Calu3 (cell line): ENCODE data around the gene RPL22L1. TPM values are rescaled to one million over a fixed set of nuclear protein-coding genes. Genes with fewer than 3 reads are reported as not detected.

Source experiments
- Bru-seq: library from RNA; stranded (reverse); fragments of 400-500 nt; gene quantifications from one replicate; lab custom pipeline; 2021; lab: Mats Ljungman, UMichigan
- BruChase-seq, 2 experiments: library from RNA; stranded (reverse); fragments of 400-500 nt; gene quantifications; one replicate each; lab custom pipeline; 2021; lab: Mats Ljungman, UMichigan
- BruUV-seq: library from RNA; stranded (reverse); fragments of 400-500 nt; replicated peaks from 2 replicates; lab custom pipeline; 2021; lab: Mats Ljungman, UMichigan
- CTCF ChIA-PET: fragments of 300-600 bp; sonication (Branson Sonifier 250); formaldehyde crosslinking; loops from one replicate; lab custom pipeline; 2022; ENCODE audit warnings: antibody characterized with exemption; lab: Charles Lee
- DNase-seq: peaks from one replicate; pipeline ENCODE4 v3.0.0; 2022
- H3K27ac Mint-ChIP-seq: one replicate; pipeline ENCODE4 v1.8.0; 2022; ENCODE audit warnings: mixed read lengths; ENCODE audit not compliant: unreplicated experiment
- H3K27me3 Mint-ChIP-seq: one replicate; pipeline ENCODE4 v1.8.0; 2022; ENCODE audit warnings: mixed read lengths; ENCODE audit not compliant: unreplicated experiment
- H3K36me3 Mint-ChIP-seq: one replicate; pipeline ENCODE4 v1.8.0; 2022; ENCODE audit warnings: mild to moderate bottlenecking, moderate library complexity, mixed read lengths; ENCODE audit not compliant: insufficient read depth, unreplicated experiment
- H3K4me1 Mint-ChIP-seq: one replicate; pipeline ENCODE4 v1.8.0; 2022; ENCODE audit warnings: mild to moderate bottlenecking, low read depth, mixed read lengths; ENCODE audit not compliant: unreplicated experiment
- H3K4me3 Mint-ChIP-seq: one replicate; pipeline ENCODE4 v1.8.0; 2022; ENCODE audit warnings: mild to moderate bottlenecking, low read depth, moderate library complexity, mixed read lengths; ENCODE audit not compliant: unreplicated experiment
- H3K9me3 Mint-ChIP-seq: one replicate; pipeline ENCODE4 v1.8.0; 2022; ENCODE audit warnings: low read depth, mixed read lengths; ENCODE audit not compliant: unreplicated experiment
- intact Hi-C: fragments of 100-400 bp; cut with micrococcal nuclease; formaldehyde crosslinking; loops from one replicate; pipeline ENCODE4 v1.10.0; 2022; ENCODE audit not compliant: unreplicated experiment
- long read RNA-seq: library from polyadenylated mRNA; stranded (forward); transcript quantifications from one replicate; pipeline ENCODE4 v2.0.0, GENCODE V29; 2022
- total RNA-seq: library from RNA; stranded (reverse); gene quantifications from 2 replicates; pipeline ENCODE4 v1.2.3, GENCODE V29; 2022
- TF ChIP-seq, protein P1 (sequence below): fragments of 200-600 bp; IDR thresholded peaks from one replicate; pipeline ENCODE4 v1.8.0; 2022; ENCODE audit warnings: antibody characterized with exemption; ENCODE audit not compliant: unreplicated experiment

The RPL22L1 gene
- total RNA-seq = 88.7 and 103 TPM in 2 replicates
- Bru-seq, nascent RNA = percentile 98 among the genes with signal in this experiment
- percentile 96 among the genes with signal in this experiment for BruChase-seq, experiment 1, labeled RNA remaining after a 6-hour chase
- percentile 94 among the genes with signal in this experiment for BruChase-seq, experiment 2, labeled RNA remaining after a 2-hour chase
- long read RNA-seq, transcript RPL22L1-204 (4 exons, 581 nt) = minor isoform, 6 of 64 reads
- long read RNA-seq, transcript RPL22L1-201 (4 exons, 2,190 nt) = major isoform, 47 of 64 reads
- long read RNA-seq, partial matches to known transcripts = 5 of 64 reads
- long read RNA-seq, other reads (novel, unspliced or antisense) = 4 of 64 reads

DNA sequence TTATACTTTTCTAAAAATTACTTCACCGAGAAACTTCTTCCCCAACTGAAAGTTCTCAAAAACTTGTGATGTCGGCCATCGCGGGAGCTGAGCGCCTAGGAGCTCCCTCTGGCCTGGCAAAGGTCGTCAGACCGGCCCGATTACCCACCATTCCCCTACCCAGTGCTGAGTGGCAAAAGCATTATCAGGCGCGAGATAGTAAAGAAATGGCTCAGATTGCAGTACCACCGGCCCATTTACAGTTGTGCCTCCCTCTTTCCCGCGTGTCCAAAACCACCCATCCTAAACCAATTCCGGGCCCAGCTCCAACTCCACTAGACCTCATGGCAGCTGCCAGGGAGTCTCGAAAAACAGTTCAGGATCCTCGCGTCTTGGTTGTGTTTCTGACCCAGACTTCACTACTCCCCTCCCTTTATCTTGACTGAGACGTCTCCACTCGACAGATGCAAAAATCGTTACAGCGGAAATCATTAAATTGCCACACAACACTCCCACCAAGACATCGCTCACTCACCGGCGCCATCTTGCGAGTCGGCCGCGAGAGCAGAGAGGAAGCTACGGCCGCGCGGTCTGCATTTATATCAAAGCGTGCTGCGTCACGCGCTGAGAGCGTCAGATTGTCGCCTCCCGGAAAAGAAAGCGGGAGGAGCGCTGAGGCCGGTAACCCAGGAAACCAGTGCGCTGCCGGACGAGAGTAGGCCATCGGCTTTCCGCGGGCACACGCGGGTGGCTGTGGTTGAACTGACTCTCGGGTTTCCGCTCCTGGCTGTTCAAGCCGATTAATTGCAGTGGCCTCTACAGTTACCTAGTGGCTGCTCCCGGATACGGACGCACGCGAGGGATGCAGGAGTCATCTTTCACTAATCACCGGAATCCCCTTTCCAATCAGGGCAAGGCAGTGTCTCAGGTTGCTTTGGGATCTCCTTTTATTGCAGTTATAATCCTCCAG is at the start of gene RPL22L1:
Gene RPL22L1 (minus strand): TSS at position 551 of the 949 bp plus-strand sequence. CDS start 28 bp downstream, at position 523.
- H3K4me1 Mint-ChIP-seq = peaks cover 20% of the 10 kb centered on the region
- TF ChIP-seq, protein P1, sequence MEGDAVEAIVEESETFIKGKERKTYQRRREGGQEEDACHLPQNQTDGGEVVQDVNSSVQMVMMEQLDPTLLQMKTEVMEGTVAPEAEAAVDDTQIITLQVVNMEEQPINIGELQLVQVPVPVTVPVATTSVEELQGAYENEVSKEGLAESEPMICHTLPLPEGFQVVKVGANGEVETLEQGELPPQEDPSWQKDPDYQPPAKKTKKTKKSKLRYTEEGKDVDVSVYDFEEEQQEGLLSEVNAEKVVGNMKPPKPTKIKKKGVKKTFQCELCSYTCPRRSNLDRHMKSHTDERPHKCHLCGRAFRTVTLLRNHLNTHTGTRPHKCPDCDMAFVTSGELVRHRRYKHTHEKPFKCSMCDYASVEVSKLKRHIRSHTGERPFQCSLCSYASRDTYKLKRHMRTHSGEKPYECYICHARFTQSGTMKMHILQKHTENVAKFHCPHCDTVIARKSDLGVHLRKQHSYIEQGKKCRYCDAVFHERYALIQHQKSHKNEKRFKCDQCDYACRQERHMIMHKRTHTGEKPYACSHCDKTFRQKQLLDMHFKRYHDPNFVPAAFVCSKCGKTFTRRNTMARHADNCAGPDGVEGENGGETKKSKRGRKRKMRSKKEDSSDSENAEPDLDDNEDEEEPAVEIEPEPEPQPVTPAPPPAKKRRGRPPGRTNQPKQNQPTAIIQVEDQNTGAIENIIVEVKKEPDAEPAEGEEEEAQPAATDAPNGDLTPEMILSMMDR = no peak
- peaks cover 54% of the 10 kb centered on the region for H3K36me3 Mint-ChIP-seq
- no peaks in the 10 kb centered on the region for H3K9me3 Mint-ChIP-seq
- BruUV-seq = TSS peak; percentile 67
- peak; percentile 97 for DNase-seq
- H3K27me3 Mint-ChIP-seq = no peaks in the 10 kb centered on the region
- peak within 1 kb of the TSS; percentile 99 for H3K27ac Mint-ChIP-seq
- intact Hi-C loops = loop anchor here (5.0 kb wide), 1 partner anchor 37 kb away; the partner anchor contains the start of gene EIF5A2
- H3K4me3 Mint-ChIP-seq = peak within 1 kb of the TSS; percentile 93
- CTCF ChIA-PET = interaction anchor here (0.9 to 1.2 kb wide), 2 partner anchors 12 to 14 kb away, joined by 3 to 10 read pairs; no protein-coding TSS in a partner anchor

DNA sequence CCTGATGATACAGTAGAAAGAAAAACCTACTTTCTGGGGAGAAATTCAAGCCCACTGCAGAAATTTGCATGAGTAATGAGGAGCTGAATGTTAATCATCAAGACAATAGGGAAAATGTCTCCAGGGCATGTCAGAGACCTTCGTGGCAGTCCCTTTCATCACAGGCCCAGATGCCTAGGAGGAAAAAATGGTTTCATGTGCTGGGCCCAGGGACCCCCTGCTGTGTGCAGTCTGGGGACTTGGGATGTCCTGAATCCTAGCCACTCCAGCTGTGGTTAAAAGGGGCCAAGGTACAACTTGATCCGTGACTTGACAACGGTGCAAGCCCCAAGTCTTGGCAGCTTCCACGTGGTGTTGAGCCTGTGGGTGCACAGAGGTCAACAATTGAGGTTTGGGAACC is 48.7 kb upstream of the RPL22L1 start:
- TF ChIP-seq, protein P1 = no peak
- no peak for DNase-seq
- H3K27me3 Mint-ChIP-seq = peaks cover 25% of the 10 kb centered on the region
- intact Hi-C loops = no loop called here
- no peaks in the 10 kb centered on the region for H3K4me1 Mint-ChIP-seq
- no peak overlapping the region for H3K27ac Mint-ChIP-seq
- no peak overlapping the region for H3K4me3 Mint-ChIP-seq
- CTCF ChIA-PET = interaction anchor here (1.4 kb wide), 1 partner anchor 10 kb away, joined by 4 read pairs; the partner anchor contains the start of gene EIF5A2
- no peaks in the 10 kb centered on the region for H3K36me3 Mint-ChIP-seq
- H3K9me3 Mint-ChIP-seq = peaks cover 22% of the 10 kb centered on the region
- BruUV-seq = no TSS peak

DNA sequence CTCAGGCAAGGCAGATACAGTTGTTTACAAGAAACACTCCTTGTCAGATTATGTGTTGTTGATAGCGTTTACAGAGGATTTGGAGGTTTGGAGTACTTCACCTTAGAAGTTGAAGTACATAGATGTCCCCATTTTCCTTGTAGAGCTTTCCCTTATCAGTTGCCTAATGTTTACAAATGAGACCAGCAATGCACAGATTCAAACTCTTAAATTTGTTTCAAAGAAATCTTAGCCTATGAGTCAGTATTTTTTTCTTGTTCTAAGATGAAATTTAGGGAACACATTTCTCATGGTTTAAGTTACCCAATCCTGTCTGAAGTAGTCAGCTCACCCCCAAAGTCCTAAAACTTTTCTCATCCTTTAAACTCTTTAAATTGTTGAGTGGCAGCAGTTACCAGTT is 44.7 kb upstream of the RPL22L1 start:
- TF ChIP-seq, protein P1 = no peak
- Mint-ChIP-seq H3K4me3 (no peak overlapping the region), H3K4me1 (no peaks in the 10 kb centered on the region), H3K9me3 (peaks cover 9% of the 10 kb centered on the region), H3K27ac (no peak overlapping the region), H3K27me3 (no peaks in the 10 kb centered on the region), H3K36me3 (peaks cover under 1% of the 10 kb centered on the region)
- BruUV-seq = no TSS peak
- intact Hi-C loops = no loop called here
- no peak for DNase-seq
- CTCF ChIA-PET = no interaction called here

DNA sequence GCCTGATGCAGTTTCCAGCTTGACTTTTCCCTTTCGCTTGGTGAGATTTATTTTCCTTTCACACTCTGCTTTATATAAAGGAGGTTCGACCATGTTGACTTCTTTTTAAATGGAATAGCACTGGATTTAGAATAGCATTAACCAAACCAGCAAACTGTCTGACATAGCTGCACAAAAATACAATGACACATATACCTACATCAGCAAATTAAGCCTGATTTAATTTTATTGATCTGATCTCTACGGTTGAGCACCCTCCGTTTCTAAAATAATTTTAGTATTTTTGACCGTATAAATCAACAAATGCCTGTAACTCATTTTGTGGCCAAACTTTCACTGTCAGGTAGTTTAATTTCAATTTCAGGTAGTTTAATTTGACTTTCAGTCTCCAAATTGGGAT is 44.2 kb upstream of the RPL22L1 start:
- Mint-ChIP-seq H3K4me1 (no peaks in the 10 kb centered on the region), H3K27ac (no peak overlapping the region), H3K36me3 (peaks cover 5% of the 10 kb centered on the region), H3K4me3 (no peak overlapping the region), H3K9me3 (peaks cover 9% of the 10 kb centered on the region), H3K27me3 (no peaks in the 10 kb centered on the region)
- CTCF ChIA-PET = interaction anchor here (0.6 kb wide), 1 partner anchor 64 kb away, joined by 3 read pairs; no protein-coding TSS in a partner anchor
- no TSS peak for BruUV-seq
- intact Hi-C loops = no loop called here
- TF ChIP-seq, protein P1 = no peak
- DNase-seq = no peak
